ENCODE results near the gene IMPA2.
"Not testable (repeated sequence)": the region's sequence is repeated elsewhere in the genome, so short reads cannot be mapped to it uniquely, and the experiment has no call there.

The IMPA2 gene

GRCh38 chr18:12057419-12058039 lies 76.2 kb downstream of the IMPA2 start:
- no peak for DNase-seq
- no peak for TF ChIP-seq POLR2A (IDR thresholded peaks at IDR 0.05; ENCODE audit: low read length)
- no peak for TF ChIP-seq GATA1 (IDR thresholded peaks at IDR 0.05; ENCODE audit: low read depth, low read length)

- DNase-seq, result no peak
- TF ChIP-seq GATA1 (IDR thresholded peaks at IDR 0.05; ENCODE audit: low read depth, low read length) (no peak), POLR2A (IDR thresholded peaks at IDR 0.05; ENCODE audit: low read length) (no peak)
Measured at GRCh38 chr18:12059334-12060181, 78.3 kb downstream of the IMPA2 start.

GRCh38 chr18:12060182-12060870 lies 79.0 kb downstream of the IMPA2 start:
- DNase-seq, result no peak
- TF ChIP-seq POLR2A (IDR thresholded peaks at IDR 0.05; ENCODE audit: low read length), result no peak
- TF ChIP-seq GATA1 (IDR thresholded peaks at IDR 0.05; ENCODE audit: low read depth, low read length), result no peak

GRCh38 chr18:12061685-12062084 lies 80.4 kb downstream of the IMPA2 start:
- TF ChIP-seq GATA1 (IDR thresholded peaks at IDR 0.05; ENCODE audit: low read depth, low read length), result no peak
- TF ChIP-seq POLR2A (IDR thresholded peaks at IDR 0.05; ENCODE audit: low read length), result no peak
- DNase-seq, result no peak

- TF ChIP-seq GATA1 (IDR thresholded peaks at IDR 0.05; ENCODE audit: low read depth, low read length), result no peak
- no peak for TF ChIP-seq POLR2A (IDR thresholded peaks at IDR 0.05; ENCODE audit: low read length)
Measured at GRCh38 chr18:12062974-12063373, 81.7 kb downstream of the IMPA2 start.

GRCh38 chr18:12064086-12064763 lies 82.9 kb downstream of the IMPA2 start:
- no peak for DNase-seq

More at GRCh38 chr18:12062974-12063373, 81.7 kb downstream of the IMPA2 start:
- DNase-seq, result no peak

GRCh38 chr18:12065397-12065796 lies 84.1 kb downstream of the IMPA2 start:
- TF ChIP-seq GATA1 (IDR thresholded peaks at IDR 0.05; ENCODE audit: low read depth, low read length) (no peak), POLR2A (IDR thresholded peaks at IDR 0.05; ENCODE audit: low read length) (no peak)
- no peak for DNase-seq

More at GRCh38 chr18:12064086-12064763, 82.9 kb downstream of the IMPA2 start:
- TF ChIP-seq POLR2A (IDR thresholded peaks at IDR 0.05; ENCODE audit: low read length), result no peak
- no peak for TF ChIP-seq GATA1 (IDR thresholded peaks at IDR 0.05; ENCODE audit: low read depth, low read length)

- DNase-seq, result no peak
- TF ChIP-seq GATA1 (IDR thresholded peaks at IDR 0.05; ENCODE audit: low read depth, low read length) (no peak), POLR2A (IDR thresholded peaks at IDR 0.05; ENCODE audit: low read length) (no peak)
Measured at GRCh38 chr18:12066910-12067511, 85.7 kb downstream of the IMPA2 start.

GRCh38 chr18:12067671-12068070 lies 86.4 kb downstream of the IMPA2 start:
- TF ChIP-seq GATA1 (IDR thresholded peaks at IDR 0.05; ENCODE audit: low read depth, low read length) (no peak), POLR2A (IDR thresholded peaks at IDR 0.05; ENCODE audit: low read length) (no peak)
- DNase-seq, result no peak

GRCh38 chr18:12068316-12068949 lies 87.1 kb downstream of the IMPA2 start:
- not testable (repeated sequence) for DNase-seq

GRCh38 chr18:12068950-12069320 lies 87.6 kb downstream of the IMPA2 start:
- TF ChIP-seq GATA1 (IDR thresholded peaks at IDR 0.05; ENCODE audit: low read depth, low read length) (no peak), POLR2A (IDR thresholded peaks at IDR 0.05; ENCODE audit: low read length) (no peak)
- DNase-seq, result no peak

- DNase-seq, result not testable (repeated sequence)
Measured at GRCh38 chr18:12071066-12071465, 89.8 kb downstream of the IMPA2 start.

- TF ChIP-seq GATA1 (IDR thresholded peaks at IDR 0.05; ENCODE audit: low read depth, low read length) (no peak), POLR2A (IDR thresholded peaks at IDR 0.05; ENCODE audit: low read length) (no peak)
- DNase-seq, result no peak
Measured at GRCh38 chr18:12072996-12073395, 91.7 kb downstream of the IMPA2 start.
